OCI-LY1 (cell line): ENCODE data around the gene ELMOD3.

Experiments used
- CTCF ChIP-seq: fragments of 200-600 bp; sonication (generic), shearing (Covaris generic); IDR thresholded peaks from 2 replicates; pipeline ENCODE4 v1.5.1; 2017; ENCODE audit warnings: mild to moderate bottlenecking, antibody characterized with exemption, low read length, moderate library complexity, mixed read lengths
- EZH2 ChIP-seq: fragments of 200-600 bp; sonication (generic), shearing (Covaris generic); IDR thresholded peaks from 2 replicates; pipeline ENCODE4 v1.8.0; 2017; ENCODE audit warnings: borderline replicate concordance, mixed run types, mild to moderate bottlenecking, antibody characterized with exemption, low read length, moderate library complexity, mixed read lengths

DNA sequence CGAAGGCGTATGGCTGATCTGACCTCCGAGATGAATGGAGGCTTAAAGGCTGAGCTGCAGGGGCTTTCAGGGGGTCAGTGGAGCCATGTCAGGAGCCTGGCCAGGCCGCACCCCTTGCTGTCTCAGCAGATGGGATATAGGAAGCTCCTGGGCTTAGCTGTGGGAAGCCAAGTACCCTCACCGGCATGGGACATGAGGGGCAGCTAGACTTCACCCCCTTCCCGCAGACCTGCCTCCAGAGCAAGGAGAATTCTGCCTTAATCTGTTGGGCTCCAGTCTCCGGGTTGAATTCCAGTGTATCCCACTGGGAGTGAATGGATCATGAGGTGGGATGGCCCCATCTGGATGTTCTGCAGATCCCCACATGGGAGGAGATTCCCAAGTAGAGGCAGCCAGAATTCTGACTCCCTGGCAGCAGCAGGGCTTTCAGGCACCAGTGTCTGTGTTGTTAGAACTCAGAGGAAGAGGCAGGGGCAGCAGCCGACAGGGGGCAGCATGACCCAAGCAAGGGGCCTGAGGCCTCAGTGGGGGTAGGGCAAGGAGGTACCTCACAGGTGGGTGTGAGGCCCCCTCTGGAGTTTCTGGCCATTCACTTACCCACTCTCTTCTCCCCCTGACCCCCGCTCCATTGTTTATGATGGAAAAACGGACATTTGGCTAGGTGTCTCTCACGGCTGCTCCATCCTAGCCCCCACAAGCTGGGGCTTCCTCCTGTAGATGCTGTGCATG, 36.5 kb downstream of the ELMOD3 start:
- TF ChIP-seq CTCF: peak; percentile 95
- TF ChIP-seq EZH2: no peak
